ENCODE measurements around the gene MAGI2. TPM values are rescaled to one million over a fixed set of nuclear protein-coding genes. Genes with fewer than 3 reads are reported as not detected.

Gene MAGI2
- total and polyA plus RNA-seq, 4 donors, result 0.37 to 4.1 (median 1.4) TPM

DNA sequence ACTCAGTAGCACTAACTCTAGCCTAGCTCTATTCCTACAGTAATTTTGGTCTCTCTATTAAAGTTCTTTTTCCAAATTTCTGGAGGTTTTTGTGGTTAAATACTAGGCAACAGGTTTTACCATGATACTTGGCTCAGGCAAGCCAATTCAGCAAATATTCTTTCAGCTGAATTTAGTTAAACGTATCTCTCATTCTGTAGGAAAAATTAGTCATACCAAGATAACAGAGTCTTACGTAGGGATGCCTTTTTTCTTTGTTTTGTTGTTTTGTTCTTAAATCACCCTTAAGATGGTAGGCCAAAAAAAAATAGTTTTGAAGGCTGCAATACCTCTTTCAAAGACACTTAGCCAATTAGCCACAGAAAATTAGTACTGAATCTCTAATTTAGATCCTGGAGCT is 180.5 kb downstream of the MAGI2 start:
- 80% methylated on average over 2 of the region's 2 CpGs for WGBS
- no peak for TF ChIP-seq YY1 (IDR thresholded peaks at IDR 0.05)
- no peak for TF ChIP-seq TAF1 (conservative IDR thresholded peaks at IDR 0.05)
- TF ChIP-seq ZBTB33 (IDR thresholded peaks at IDR 0.05), result no peak
- no peak for TF ChIP-seq RAD21 (IDR thresholded peaks at IDR 0.05)
- no peak for TF ChIP-seq ATF3 (IDR thresholded peaks at IDR 0.05)
- no peak for TF ChIP-seq CTCF (IDR thresholded peaks at IDR 0.05; ENCODE audit: low read depth, low read length, missing input control)
- TF ChIP-seq RXRA (IDR thresholded peaks at IDR 0.05), result no peak
- TF ChIP-seq, protein P1, sequence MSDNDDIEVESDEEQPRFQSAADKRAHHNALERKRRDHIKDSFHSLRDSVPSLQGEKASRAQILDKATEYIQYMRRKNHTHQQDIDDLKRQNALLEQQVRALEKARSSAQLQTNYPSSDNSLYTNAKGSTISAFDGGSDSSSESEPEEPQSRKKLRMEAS (IDR thresholded peaks at IDR 0.05), result no peak
- TF ChIP-seq NR2F2 (IDR thresholded peaks at IDR 0.05), result no peak
- TF ChIP-seq GABPA (IDR thresholded peaks at IDR 0.05 in 1 of 2, conservative IDR thresholded peaks at IDR 0.05 in 1 of 2), result no peak
- no peak for TF ChIP-seq HNF4A (conservative IDR thresholded peaks at IDR 0.05)
- no peak for TF ChIP-seq SP1 (IDR thresholded peaks at IDR 0.05)
- TF ChIP-seq HNF4G (IDR thresholded peaks at IDR 0.05), result no peak
- no peak for TF ChIP-seq FOXA2 (IDR thresholded peaks at IDR 0.05)
- no peak for TF ChIP-seq JUND (IDR thresholded peaks at IDR 0.05)
- TF ChIP-seq REST (IDR thresholded peaks at IDR 0.05), result no peak
- no peak for TF ChIP-seq EGR1 (IDR thresholded peaks at IDR 0.05; ENCODE audit: low read depth in 2 of 2)

More for the DNA sequence above, 180.5 kb downstream of the MAGI2 start:
- DNase-seq (ENCODE audit: low spot score), result no peak
- Histone ChIP-seq H3K9ac (ENCODE audit: low read depth in 1 of 2, low read length in 2 of 2) (no peak overlapping the region), H3K4me1 (ENCODE audit: control insufficient read depth in 4 of 4, insufficient read depth in 4 of 4, low read length in 3 of 4) (no peaks in the 10 kb centered on the region), H3K27me3 (ENCODE audit: control insufficient read depth in 4 of 4, insufficient read depth in 4 of 4, low read length in 3 of 4) (no peaks in the 10 kb centered on the region), H3K36me3 (ENCODE audit: control insufficient read depth in 4 of 4, insufficient read depth in 3 of 4, low read depth in 1 of 4, low read length in 3 of 4) (no peaks in the 10 kb centered on the region), H3K27ac (ENCODE audit: low read depth in 1 of 2, low read length in 2 of 2) (no peak overlapping the region), H3K9me3 (ENCODE audit: control insufficient read depth in 4 of 4, low read length in 3 of 4) (no peaks in the 10 kb centered on the region), H3K4me3 (ENCODE audit: low read depth in 1 of 3, low read length in 3 of 3) (no peak overlapping the region)

All from liver (tissue), 9 donors.